C4-2B (cell line): ENCODE data around the gene GRHL3.

ENCODE experiments used
- ZFX ChIP-seq: fragments of 450-650 bp; IDR thresholded peaks from 2 replicates; pipeline ENCODE4 v1.6.1; 2017
- TF ChIP-seq, protein P1 (sequence below): fragments of 450-650 bp; conservative IDR thresholded peaks from 2 replicates; pipeline ENCODE4 v1.5.1; 2017; ENCODE audit warnings: mild to moderate bottlenecking

GRCh38 chr1:24281591-24281990, 37.6 kb upstream of the GRHL3 start:
- TF ChIP-seq, protein P1, sequence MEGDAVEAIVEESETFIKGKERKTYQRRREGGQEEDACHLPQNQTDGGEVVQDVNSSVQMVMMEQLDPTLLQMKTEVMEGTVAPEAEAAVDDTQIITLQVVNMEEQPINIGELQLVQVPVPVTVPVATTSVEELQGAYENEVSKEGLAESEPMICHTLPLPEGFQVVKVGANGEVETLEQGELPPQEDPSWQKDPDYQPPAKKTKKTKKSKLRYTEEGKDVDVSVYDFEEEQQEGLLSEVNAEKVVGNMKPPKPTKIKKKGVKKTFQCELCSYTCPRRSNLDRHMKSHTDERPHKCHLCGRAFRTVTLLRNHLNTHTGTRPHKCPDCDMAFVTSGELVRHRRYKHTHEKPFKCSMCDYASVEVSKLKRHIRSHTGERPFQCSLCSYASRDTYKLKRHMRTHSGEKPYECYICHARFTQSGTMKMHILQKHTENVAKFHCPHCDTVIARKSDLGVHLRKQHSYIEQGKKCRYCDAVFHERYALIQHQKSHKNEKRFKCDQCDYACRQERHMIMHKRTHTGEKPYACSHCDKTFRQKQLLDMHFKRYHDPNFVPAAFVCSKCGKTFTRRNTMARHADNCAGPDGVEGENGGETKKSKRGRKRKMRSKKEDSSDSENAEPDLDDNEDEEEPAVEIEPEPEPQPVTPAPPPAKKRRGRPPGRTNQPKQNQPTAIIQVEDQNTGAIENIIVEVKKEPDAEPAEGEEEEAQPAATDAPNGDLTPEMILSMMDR, result no peak
- TF ChIP-seq ZFX, result no peak
